Parathyroid adenoma (tissue), 2 donors: Measurements from ENCODE around the gene TMEM161A.

Source experiments
- H2AFZ ChIP-seq: fragments of 300-600 bp; sonication (generic); one replicate; pipeline ENCODE4 v1.7.0; 2017; ENCODE audit warnings: antibody characterized with exemption, mild to moderate bottlenecking
- H3K27ac ChIP-seq: fragments of 300-600 bp; sonication (generic); one replicate; pipeline ENCODE4 v1.7.0; 2017
- H3K27me3 ChIP-seq: fragments of 300-600 bp; sonication (generic); one replicate; pipeline ENCODE4 v1.7.0; 2017; ENCODE audit warnings: low read length; ENCODE audit not compliant: control insufficient read depth, insufficient read depth
- H3K36me3 ChIP-seq: fragments of 300-600 bp; sonication (generic); one replicate; pipeline ENCODE4 v1.7.0; 2017; ENCODE audit warnings: low read length; ENCODE audit not compliant: control insufficient read depth, insufficient read depth
- H3K4me1 ChIP-seq: fragments of 300-600 bp; sonication (generic); one replicate; pipeline ENCODE4 v1.7.0; 2017; ENCODE audit warnings: control low read depth
- H3K4me2 ChIP-seq: fragments of 300-600 bp; sonication (generic); one replicate; pipeline ENCODE4 v1.7.0; 2017; ENCODE audit warnings: low read length
- H3K4me3 ChIP-seq: fragments of 300-600 bp; sonication (generic); one replicate; pipeline ENCODE4 v1.7.0; 2017; ENCODE audit warnings: low read depth, low read length
- H3K79me2 ChIP-seq: fragments of 300-600 bp; sonication (generic); one replicate; pipeline ENCODE4 v1.7.0; 2017; ENCODE audit warnings: control low read depth
- H3K9ac ChIP-seq: fragments of 300-600 bp; sonication (generic); one replicate; pipeline ENCODE4 v1.7.0; 2017; ENCODE audit warnings: mild to moderate bottlenecking
- H3K9me3 ChIP-seq: fragments of 300-600 bp; sonication (generic); one replicate; pipeline ENCODE4 v1.7.0; 2017; ENCODE audit warnings: low read length; ENCODE audit not compliant: control insufficient read depth
- CTCF ChIP-seq: fragments of 300-600 bp; sonication (generic); IDR thresholded peaks from one replicate; pipeline ENCODE4 v1.7.0; 2017; ENCODE audit warnings: antibody characterized with exemption, mild to moderate bottlenecking
- donor health status: primary hyperparathyroidism.

TMEM161A gene

GRCh38 chr19:19077103-19077502, 61.2 kb downstream of the TMEM161A start:
- H2AFZ ChIP-seq = no peak overlapping the region
- TF ChIP-seq CTCF = no peak
- H3K4me1 ChIP-seq = no peaks in the 10 kb centered on the region
- no peak overlapping the region for H3K4me2 ChIP-seq
- no peak overlapping the region for H3K9ac ChIP-seq
- H3K36me3 ChIP-seq = no peaks in the 10 kb centered on the region
- no peaks in the 10 kb centered on the region for H3K27me3 ChIP-seq
- no peaks in the 10 kb centered on the region for H3K9me3 ChIP-seq
- H3K27ac ChIP-seq = no peak overlapping the region
- H3K79me2 ChIP-seq = peaks cover 41% of the 10 kb centered on the region
- no peak overlapping the region for H3K4me3 ChIP-seq

GRCh38 chr19:19076476-19076875, 61.8 kb downstream of the TMEM161A start:
- Histone ChIP-seq H3K9ac (no peak overlapping the region), H3K4me2 (no peak overlapping the region), H3K36me3 (no peaks in the 10 kb centered on the region), H3K27ac (no peak overlapping the region), H2AFZ (no peak overlapping the region), H3K4me1 (no peaks in the 10 kb centered on the region), H3K27me3 (no peaks in the 10 kb centered on the region), H3K9me3 (no peaks in the 10 kb centered on the region), H3K79me2 (peaks cover 40% of the 10 kb centered on the region), H3K4me3 (no peak overlapping the region)
- no peak for TF ChIP-seq CTCF

- Histone ChIP-seq H3K4me3 (no peak overlapping the region), H3K36me3 (no peaks in the 10 kb centered on the region), H3K79me2 (peaks cover 45% of the 10 kb centered on the region), H3K27me3 (no peaks in the 10 kb centered on the region), H3K9ac (no peak overlapping the region), H2AFZ (no peak overlapping the region), H3K4me2 (no peak overlapping the region), H3K27ac (no peak overlapping the region), H3K4me1 (no peaks in the 10 kb centered on the region), H3K9me3 (no peaks in the 10 kb centered on the region)
- no peak for TF ChIP-seq CTCF
Observed at GRCh38 chr19:19075126-19075525, 63.2 kb downstream of the TMEM161A start.

GRCh38 chr19:19074196-19074882, 63.9 kb downstream of the TMEM161A start:
- Histone ChIP-seq H3K4me2 (no peak overlapping the region), H3K27ac (no peak overlapping the region), H2AFZ (no peak overlapping the region), H3K9me3 (no peaks in the 10 kb centered on the region), H3K4me1 (no peaks in the 10 kb centered on the region), H3K36me3 (no peaks in the 10 kb centered on the region), H3K4me3 (no peak overlapping the region), H3K9ac (no peak overlapping the region), H3K79me2 (peaks cover 45% of the 10 kb centered on the region), H3K27me3 (no peaks in the 10 kb centered on the region)
- no peak for TF ChIP-seq CTCF

- Histone ChIP-seq H2AFZ (no peak overlapping the region), H3K9ac (no peak overlapping the region), H3K4me3 (no peak overlapping the region), H3K79me2 (peaks cover 43% of the 10 kb centered on the region), H3K9me3 (no peaks in the 10 kb centered on the region), H3K36me3 (no peaks in the 10 kb centered on the region), H3K4me1 (peaks cover 3% of the 10 kb centered on the region), H3K27ac (no peak overlapping the region), H3K27me3 (no peaks in the 10 kb centered on the region), H3K4me2 (no peak overlapping the region)
- TF ChIP-seq CTCF = no peak
Observed at GRCh38 chr19:19071897-19072296, 66.4 kb downstream of the TMEM161A start.
